Upper lobe of right lung (tissue), 1 donor: ENCODE data around the gene CLIC3. TPM values are rescaled to one million over a fixed set of nuclear protein-coding genes. Genes with fewer than 3 reads are reported as not detected.

ENCODE experiments used
- ATAC-seq: fragments of 200-7000 bp; cut with Tn5 transposase; one replicate; pipeline ENCODE4 v1.9.1; 2020; ENCODE audit warnings: mild to moderate bottlenecking, moderate library complexity
- DNase-seq: peaks from one replicate; pipeline ENCODE4 v3.0.0-alpha.2; 2020
- H3K27ac ChIP-seq: fragments of 200-600 bp; one replicate; pipeline ENCODE4 v1.8.0; 2022
- H3K27me3 ChIP-seq: fragments of 200-600 bp; one replicate; pipeline ENCODE4 v1.8.0; 2022; ENCODE audit warnings: mild to moderate bottlenecking
- H3K36me3 ChIP-seq: fragments of 200-600 bp; one replicate; pipeline ENCODE4 v1.8.0; 2022
- H3K4me1 ChIP-seq: fragments of 200-600 bp; one replicate; pipeline ENCODE4 v1.8.0; 2022
- H3K4me3 ChIP-seq: fragments of 200-600 bp; one replicate; pipeline ENCODE4 v1.8.0; 2022; ENCODE audit warnings: mild to moderate bottlenecking
- H3K9me3 ChIP-seq: fragments of 200-600 bp; one replicate; pipeline ENCODE4 v1.8.0; 2022
- CTCF ChIP-seq: fragments of 200-600 bp; IDR thresholded peaks from one replicate; pipeline ENCODE4 v1.8.0; 2022; ENCODE audit warnings: antibody characterized with exemption
- intact Hi-C: fragments of 100-400 bp; cut with DNase I; formaldehyde crosslinking; loops from one replicate; pipeline ENCODE4 v1.11.0; 2022
- total RNA-seq: library from RNA; stranded (reverse); fragmentation: NEBNext Ultra II Directional; extraction: Animal tissue kit (Norgen Biotek cat#: 25700); gene quantifications from one replicate; pipeline ENCODE4 v1.2.1, GENCODE V29; 2021
- donor health status: DM: no; HTN: yes; CAD: no; lungs with severe emphysema.

The CLIC3 gene
- total RNA-seq, 1 donor from 2014 or later = 80.7 TPM

- DNase-seq (no peak), ATAC-seq (no peak)
- Histone ChIP-seq H3K27me3 (no peaks in the 10 kb centered on the region), H3K36me3 (peaks cover 11% of the 10 kb centered on the region), H3K4me1 (no peaks in the 10 kb centered on the region), H3K9me3 (no peaks in the 10 kb centered on the region), H3K27ac (no peak overlapping the region), H3K4me3 (no peak overlapping the region)
- intact Hi-C loops = no loop called here
- TF ChIP-seq CTCF = no peak
Measured at GRCh38 chr9:137013571-137013940, 17.2 kb upstream of the CLIC3 start.

GRCh38 chr9:137012694-137013570, 16.6 kb upstream of the CLIC3 start:
- H3K36me3 ChIP-seq = peaks cover 11% of the 10 kb centered on the region

GRCh38 chr9:137011907-137012675, 15.7 kb upstream of the CLIC3 start:
- H3K27ac ChIP-seq = no peak overlapping the region
- peaks cover 4% of the 10 kb centered on the region for H3K4me1 ChIP-seq
- H3K9me3 ChIP-seq = no peaks in the 10 kb centered on the region
- DNase-seq (no peak), ATAC-seq (no peak)
- H3K27me3 ChIP-seq = no peaks in the 10 kb centered on the region
- intact Hi-C loops = no loop called here
- no peak for TF ChIP-seq CTCF
- H3K36me3 ChIP-seq = peaks cover 11% of the 10 kb centered on the region
- no peak overlapping the region for H3K4me3 ChIP-seq

More at GRCh38 chr9:137012694-137013570, 16.6 kb upstream of the CLIC3 start:
- intact Hi-C loops = no loop called here
- no peak for DNase-seq
- Histone ChIP-seq H3K4me1 (no peaks in the 10 kb centered on the region), H3K27ac (no peak overlapping the region), H3K4me3 (no peak overlapping the region), H3K27me3 (no peaks in the 10 kb centered on the region), H3K9me3 (no peaks in the 10 kb centered on the region)
- ATAC-seq = no peak
- TF ChIP-seq CTCF = no peak

- no peak for ATAC-seq
- Histone ChIP-seq H3K36me3 (peaks cover 8% of the 10 kb centered on the region), H3K4me3 (no peak overlapping the region), H3K9me3 (no peaks in the 10 kb centered on the region), H3K27ac (no peak overlapping the region), H3K4me1 (peaks cover 5% of the 10 kb centered on the region), H3K27me3 (no peaks in the 10 kb centered on the region)
- intact Hi-C loops = no loop called here
- no peak for TF ChIP-seq CTCF
- DNase-seq = no peak
Measured at GRCh38 chr9:137011156-137011555, 14.8 kb upstream of the CLIC3 start.

GRCh38 chr9:137009938-137010732, 13.8 kb upstream of the CLIC3 start:
- peaks cover 5% of the 10 kb centered on the region for H3K4me1 ChIP-seq
- no peaks in the 10 kb centered on the region for H3K9me3 ChIP-seq
- no peak overlapping the region for H3K27ac ChIP-seq
- no peaks in the 10 kb centered on the region for H3K27me3 ChIP-seq
- no peak for ATAC-seq
- DNase-seq = no peak
- intact Hi-C loops = no loop called here
- TF ChIP-seq CTCF = no peak
- H3K36me3 ChIP-seq = no peaks in the 10 kb centered on the region
- H3K4me3 ChIP-seq = no peak overlapping the region
